Stomach (tissue), 9 donors: ENCODE data around the gene GNG3. TPM values are rescaled to one million over a fixed set of nuclear protein-coding genes. Genes with fewer than 3 reads are reported as not detected.
A peak's percentile ranks its signal among the peaks of the same experiment; 100 is the strongest.

Experiments
- DNase-seq, 2 donors: peaks; one replicate each; pipeline versions ENCODE4 v3.0.0 to v3.0.0-alpha.2; 2013 to 2019
- H3K27ac ChIP-seq, 5 donors: fragments of 200-600 bp in 4 of 5; sonication (generic) in 4 of 5; one replicate each; pipeline ENCODE4 v1.5.1; 2013 to 2019; ENCODE audit warnings: mild to moderate bottlenecking in 1 of 5, moderate library complexity in 1 of 5
- H3K27me3 ChIP-seq, 3 donors: fragments of 200-600 bp; sonication (generic); one replicate each; pipeline ENCODE4 v1.5.1; 2017 to 2019; ENCODE audit warnings: mixed run types in 1 of 3
- H3K36me3 ChIP-seq, 4 donors: fragments of 200-600 bp; sonication (generic); 1 replicate in 3 of 4; 2 replicates in 1 of 4; pipeline ENCODE4 v1.5.1; 2016 to 2019
- H3K4me1 ChIP-seq, 4 donors: fragments of 200-600 bp; sonication (generic); one replicate each; pipeline ENCODE4 v1.5.1; 2016 to 2019
- H3K4me3 ChIP-seq, 4 donors: fragments of 200-600 bp; sonication (generic) in 3 of 4; one replicate each; pipeline ENCODE4 v1.5.1; 2016 to 2019; ENCODE audit warnings: mild to moderate bottlenecking in 1 of 4
- H3K9me3 ChIP-seq, 4 donors: fragments of 200-600 bp; sonication (generic); one replicate each; pipeline ENCODE4 v1.5.1; 2016 to 2019
- EP300 ChIP-seq: sonication (generic); formaldehyde crosslinking; IDR thresholded peaks from one replicate; pipeline ENCODE4 v1.6.1; 2017; ENCODE audit warnings: antibody characterized with exemption
- POLR2A ChIP-seq, 4 donors: fragments of 450-650 bp; IDR thresholded peaks; one replicate each; pipeline ENCODE4 v1.6.1; 2016; ENCODE audit warnings: antibody characterized with exemption in 4 of 4, control low read depth in 2 of 4, mild to moderate bottlenecking in 1 of 4, moderate library complexity in 1 of 4
- POLR2AphosphoS5 ChIP-seq, 3 donors: sonication (generic); formaldehyde crosslinking; IDR thresholded peaks; one replicate each; pipeline ENCODE4 v1.6.1; 2016; ENCODE audit warnings: antibody characterized with exemption in 3 of 3
- WGBS, 5 donors: extraction: QIAGEN DNeasy Blood & Tissue Kit in 3 of 5; methylation state at CpG; one replicate each; pipeline versions ENCODE4 v1.1.5 to v1.1.7; 2013 to 2018; 5-methylcytosine and 5-hydroxymethylcytosine counted together
- intact Hi-C: fragments of 100-400 bp; cut with DNase I; formaldehyde crosslinking; loops from one replicate; pipeline ENCODE4 v1.15.1; 2023; ENCODE audit warnings: low total_unique reads
- polyA plus RNA-seq, 3 donors: library from polyadenylated mRNA; stranded (reverse); fragments of 200-250 nt; gene quantifications; one replicate each; pipeline ENCODE4 v1.2.3, GENCODE V29; 2013
- total RNA-seq, 5 donors: library from RNA; depleted of rRNA; stranded (reverse); fragments of >200 nt; gene quantifications; one replicate each; pipeline versions ENCODE4 v1.1.0 to v1.2.3, GENCODE V29; 2014 to 2016
- TF ChIP-seq, protein P1 (sequence below), 7 experiments: fragments of 450-650 bp in 4 of 7; fragments of 200-600 bp in 3 of 7; sonication (generic) in 3 of 7; IDR thresholded peaks; one replicate each; pipeline ENCODE4 v1.5.1; 2016 to 2019; ENCODE audit warnings: antibody characterized with exemption in 7 of 7, control low read depth in 2 of 7, mild to moderate bottlenecking in 1 of 7
- donor health status: healthy with polysubstance abuse.
- donor health status: Bipolar disorder and iron deficiency.
- donor health status: healthy.

GNG3 gene
- total and polyA plus RNA-seq, 8 donors = 0.75 TPM; not detected in 7

DNA sequence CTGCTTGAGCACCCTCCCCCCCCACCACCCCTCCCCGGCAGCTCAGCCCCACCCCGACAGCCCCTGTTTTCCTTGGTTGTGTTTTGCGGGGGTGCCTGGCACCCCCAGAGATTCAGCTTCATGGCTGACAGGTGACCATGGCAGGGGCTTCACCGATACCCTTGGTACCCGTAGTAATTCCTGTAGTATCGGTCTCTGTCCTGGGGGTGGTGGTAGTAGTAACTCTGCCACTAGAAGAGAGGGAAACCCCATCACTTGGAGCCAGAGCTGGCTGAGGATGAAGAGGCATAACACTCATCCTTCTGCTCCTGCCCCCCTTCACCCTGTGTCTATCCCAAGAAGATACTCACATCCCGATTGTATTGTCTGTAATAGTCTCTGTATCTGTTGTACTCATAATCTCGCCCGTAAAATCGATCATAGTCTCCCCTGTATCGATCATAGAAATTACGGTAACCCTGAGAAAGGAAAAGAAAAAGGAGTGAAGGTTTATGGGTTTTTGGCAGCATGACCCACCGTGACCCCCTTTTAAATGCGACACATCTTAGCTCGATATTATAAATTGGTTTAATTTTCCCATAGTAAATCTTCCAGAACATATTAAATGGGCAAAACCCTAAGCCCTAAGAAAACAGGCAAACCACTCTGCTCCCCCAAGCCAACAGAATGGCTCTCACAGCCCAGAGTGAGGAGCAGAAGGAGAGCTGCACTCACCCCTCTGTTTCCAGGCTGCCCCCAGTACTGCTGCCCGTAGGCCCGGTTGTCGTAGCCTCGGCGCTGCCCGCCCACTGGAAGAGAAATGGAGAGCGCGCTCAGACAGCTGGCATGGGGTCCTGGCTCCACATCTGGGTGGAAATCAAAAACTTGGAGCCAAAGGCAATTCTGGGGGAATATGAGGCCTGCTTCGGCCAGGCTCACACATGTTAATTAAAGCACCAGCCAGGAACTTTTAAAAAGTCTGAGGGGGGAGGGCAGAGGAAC, 8.0 kb downstream of the GNG3 start:
- WGBS, 5 donors = 87 to 91% (median 88%) methylated on average over 24 of the region's 24 CpGs
- no peaks in the 10 kb centered on the region for H3K9me3 ChIP-seq
- peaks cover 85 to 99% (median 98%) of the 10 kb centered on the region in 4 donors for H3K36me3 ChIP-seq
- H3K27ac ChIP-seq = peak overlapping the region; percentile 35 to 81 (median 63)
- H3K27me3 ChIP-seq = no peaks in the 10 kb centered on the region
- H3K4me3 ChIP-seq = no peak overlapping the region
- intact Hi-C loops = no loop called here
- no peak for TF ChIP-seq EP300
- TF ChIP-seq POLR2AphosphoS5 (IDR thresholded peaks at IDR 0.05) = no peak
- TF ChIP-seq, protein P1, sequence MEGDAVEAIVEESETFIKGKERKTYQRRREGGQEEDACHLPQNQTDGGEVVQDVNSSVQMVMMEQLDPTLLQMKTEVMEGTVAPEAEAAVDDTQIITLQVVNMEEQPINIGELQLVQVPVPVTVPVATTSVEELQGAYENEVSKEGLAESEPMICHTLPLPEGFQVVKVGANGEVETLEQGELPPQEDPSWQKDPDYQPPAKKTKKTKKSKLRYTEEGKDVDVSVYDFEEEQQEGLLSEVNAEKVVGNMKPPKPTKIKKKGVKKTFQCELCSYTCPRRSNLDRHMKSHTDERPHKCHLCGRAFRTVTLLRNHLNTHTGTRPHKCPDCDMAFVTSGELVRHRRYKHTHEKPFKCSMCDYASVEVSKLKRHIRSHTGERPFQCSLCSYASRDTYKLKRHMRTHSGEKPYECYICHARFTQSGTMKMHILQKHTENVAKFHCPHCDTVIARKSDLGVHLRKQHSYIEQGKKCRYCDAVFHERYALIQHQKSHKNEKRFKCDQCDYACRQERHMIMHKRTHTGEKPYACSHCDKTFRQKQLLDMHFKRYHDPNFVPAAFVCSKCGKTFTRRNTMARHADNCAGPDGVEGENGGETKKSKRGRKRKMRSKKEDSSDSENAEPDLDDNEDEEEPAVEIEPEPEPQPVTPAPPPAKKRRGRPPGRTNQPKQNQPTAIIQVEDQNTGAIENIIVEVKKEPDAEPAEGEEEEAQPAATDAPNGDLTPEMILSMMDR (IDR thresholded peaks at IDR 0.05) = no peak
- no peak for TF ChIP-seq POLR2A (IDR thresholded peaks at IDR 0.05)
- peaks cover 43 to 95% (median 66%) of the 10 kb centered on the region in 4 donors for H3K4me1 ChIP-seq
- no peak for DNase-seq

DNA sequence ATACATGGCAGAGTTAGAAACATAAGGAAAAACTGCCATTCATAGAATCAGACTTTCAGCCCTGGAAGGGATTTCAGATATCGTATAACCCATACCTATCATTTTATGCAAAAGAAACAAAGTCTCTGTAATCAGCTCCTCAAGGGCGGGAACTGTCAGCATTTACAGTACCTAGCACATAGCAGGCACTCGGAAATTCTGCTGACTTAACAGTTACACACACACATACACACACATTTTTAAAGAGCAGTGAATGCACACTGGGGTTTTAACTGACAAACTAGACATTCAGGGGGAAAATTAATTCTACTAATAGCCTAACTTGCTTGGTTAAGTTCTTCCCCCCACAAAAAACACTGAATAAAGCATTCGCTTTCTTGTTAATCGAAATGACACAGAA, 8.7 kb downstream of the GNG3 start:
- Histone ChIP-seq H3K4me1 (peaks cover 42 to 87% (median 60%) of the 10 kb centered on the region in 4 donors), H3K36me3 (peaks cover 91 to 99% (median 98%) of the 10 kb centered on the region in 4 donors), H3K27me3 (no peaks in the 10 kb centered on the region), H3K27ac (peak overlapping the region in 2 of 5 donors; percentile 63 to 81), H3K9me3 (no peaks in the 10 kb centered on the region), H3K4me3 (no peak overlapping the region)
- intact Hi-C loops = no loop called here
- WGBS, 5 donors = 77 to 87% (median 81%) methylated on average over 5 of the region's 5 CpGs
- TF ChIP-seq, protein P1 (IDR thresholded peaks at IDR 0.05) = no peak
- TF ChIP-seq POLR2AphosphoS5 (IDR thresholded peaks at IDR 0.05) (no peak), EP300 (no peak), POLR2A (IDR thresholded peaks at IDR 0.05) (no peak)
- DNase-seq = no peak

DNA sequence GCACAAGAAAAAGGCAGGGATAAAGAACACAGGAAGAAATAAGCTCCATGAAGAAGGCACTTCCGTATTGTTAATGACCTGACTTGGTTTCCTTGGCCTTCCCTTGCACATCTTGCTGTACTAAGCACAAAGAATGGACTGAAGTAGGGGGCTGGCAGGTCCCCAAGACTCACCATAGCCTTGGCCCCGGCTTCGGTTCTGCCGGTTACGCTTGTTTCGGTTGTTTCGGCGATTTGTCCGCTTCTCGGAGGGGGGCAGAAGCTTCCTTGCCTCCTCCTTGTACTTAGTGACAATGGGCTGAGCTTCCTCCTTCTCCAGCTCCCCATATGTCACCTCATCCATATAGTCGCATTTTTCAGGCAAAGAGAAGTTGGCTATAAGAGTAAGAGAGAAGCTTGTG, 9.3 kb downstream of the GNG3 start:
- H3K4me1 ChIP-seq = peaks cover 42 to 85% (median 58%) of the 10 kb centered on the region in 4 donors
- H3K36me3 ChIP-seq = peaks cover 88 to 99% (median 98%) of the 10 kb centered on the region in 4 donors
- H3K4me3 ChIP-seq = no peak overlapping the region
- intact Hi-C loops = no loop called here
- no peak for TF ChIP-seq EP300
- no peak for TF ChIP-seq POLR2A (IDR thresholded peaks at IDR 0.05)
- no peak for TF ChIP-seq POLR2AphosphoS5 (IDR thresholded peaks at IDR 0.05)
- TF ChIP-seq, protein P1 (IDR thresholded peaks at IDR 0.05) = no peak
- no peaks in the 10 kb centered on the region for H3K27me3 ChIP-seq
- no peaks in the 10 kb centered on the region for H3K9me3 ChIP-seq
- WGBS, 5 donors = 58 to 86% (median 71%) methylated on average over 11 of the region's 11 CpGs
- no peak overlapping the region for H3K27ac ChIP-seq
- DNase-seq = no peak

DNA sequence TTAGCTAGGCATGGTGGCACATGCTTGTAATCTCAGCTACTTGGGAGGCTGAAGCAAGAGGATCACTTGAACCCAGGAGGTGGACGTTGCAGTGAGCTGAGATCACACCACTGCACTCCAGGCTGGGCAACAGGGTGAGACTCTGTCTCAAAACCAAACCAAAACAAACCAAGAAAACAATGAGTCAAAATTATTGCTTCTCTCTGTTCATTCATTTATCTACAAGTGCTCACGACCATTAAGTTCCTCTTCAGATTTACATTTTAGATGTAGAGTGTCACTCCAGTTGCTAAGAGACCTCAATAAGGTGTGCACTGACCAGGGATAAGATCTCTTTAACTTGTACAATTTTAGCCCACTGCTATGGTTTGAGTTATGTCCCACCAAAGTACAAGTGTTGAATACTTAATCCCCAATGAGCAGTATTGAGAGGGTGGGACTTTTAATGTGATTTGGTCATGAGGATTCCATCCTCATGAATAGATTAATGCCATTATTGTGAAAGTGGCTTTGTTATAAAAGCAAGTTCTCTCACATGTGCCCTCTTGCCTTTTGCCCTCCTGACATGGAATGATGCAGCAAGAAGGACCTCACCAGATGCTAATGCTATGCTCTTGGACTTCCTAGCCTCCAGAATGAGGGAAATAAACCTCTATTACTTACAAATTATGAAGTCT, 12.0 kb downstream of the GNG3 start:
- intact Hi-C loops = no loop called here
- TF ChIP-seq, protein P1 (IDR thresholded peaks at IDR 0.05) = no peak
- TF ChIP-seq POLR2A (IDR thresholded peaks at IDR 0.05) = no peak
- TF ChIP-seq POLR2AphosphoS5 (IDR thresholded peaks at IDR 0.05) = no peak
- no peak for TF ChIP-seq EP300
- H3K4me3 ChIP-seq = no peak overlapping the region
- no peak for DNase-seq
- no peaks in the 10 kb centered on the region for H3K27me3 ChIP-seq
- peaks cover 28 to 85% (median 52%) of the 10 kb centered on the region in 4 donors for H3K4me1 ChIP-seq
- H3K9me3 ChIP-seq = no peaks in the 10 kb centered on the region
- H3K27ac ChIP-seq = peak overlapping the region in 2 of 5 donors; percentile 11 to 22
- peaks cover 93 to 99% (median 98%) of the 10 kb centered on the region in 4 donors for H3K36me3 ChIP-seq
- 55 to 79% (median 69%) methylated on average over 2 of the region's 2 CpGs for WGBS, 5 donors
